GM18907 (cell line): ENCODE data around the gene CHAF1B.
"Not testable (repeated sequence)": the region's sequence is repeated elsewhere in the genome, so short reads cannot be mapped to it uniquely, and the experiment has no call there.

Experiments used
- ATAC-seq: cut with Tn5 transposase; IDR thresholded peaks from one replicate; pipeline ENCODE4 v1.9.1; 2021; ENCODE audit warnings: mild to moderate bottlenecking, moderate library complexity; ENCODE audit not compliant: unreplicated experiment

Gene CHAF1B

GRCh38 chr21:36388096-36388495, 2.9 kb downstream of the CHAF1B start:
- ATAC-seq, result no peak

- no peak for ATAC-seq
Observed at GRCh38 chr21:36388835-36389234, 3.6 kb downstream of the CHAF1B start.

DNA sequence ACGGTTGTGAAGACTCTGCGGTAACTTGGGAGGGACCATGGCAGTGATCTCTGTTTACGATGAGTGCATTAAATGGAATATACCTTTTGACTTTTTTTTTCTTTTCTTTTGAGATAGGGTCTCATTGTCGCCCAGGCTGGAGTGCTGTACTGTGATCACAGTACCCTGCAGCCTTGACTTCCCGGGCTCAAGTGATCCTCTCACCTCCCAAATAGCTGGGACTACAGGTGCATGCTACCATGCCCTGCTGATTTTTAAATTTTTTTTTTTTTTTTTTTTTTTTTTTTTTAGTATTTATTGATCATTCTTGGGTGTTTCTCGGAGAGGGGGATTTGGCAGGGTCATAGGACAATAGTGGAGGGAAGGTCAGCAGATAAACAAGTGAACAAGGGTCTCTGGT, 6.5 kb downstream of the CHAF1B start:
- ATAC-seq, result not testable (repeated sequence)

GRCh38 chr21:36395353-36396111, 10.3 kb downstream of the CHAF1B start:
- no peak for ATAC-seq

GRCh38 chr21:36396325-36396724, 11.1 kb downstream of the CHAF1B start:
- no peak for ATAC-seq

- ATAC-seq, result no peak
Observed at GRCh38 chr21:36396971-36397370, 11.8 kb downstream of the CHAF1B start.

DNA sequence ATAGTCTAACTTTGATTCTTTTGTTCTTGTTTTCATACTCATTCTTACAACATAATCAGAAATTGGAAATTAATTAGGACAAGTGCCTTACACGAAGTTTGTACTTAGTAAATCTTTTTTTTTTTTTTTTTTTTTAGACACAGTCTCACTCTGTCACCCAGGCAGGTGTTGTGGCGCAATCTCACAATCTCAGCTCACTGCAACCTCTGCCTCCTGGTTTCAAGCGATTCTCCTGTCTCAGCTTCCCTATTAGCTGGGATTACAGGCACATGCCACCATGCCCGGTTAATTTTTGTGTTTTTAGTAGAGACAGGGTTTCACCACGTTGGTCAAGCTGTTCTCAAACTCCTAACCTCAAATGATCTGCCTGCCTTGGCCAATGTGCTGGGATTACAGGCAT, 12.4 kb downstream of the CHAF1B start:
- no peak for ATAC-seq

GRCh38 chr21:36399736-36400135, 14.5 kb downstream of the CHAF1B start:
- not testable (repeated sequence) for ATAC-seq

DNA sequence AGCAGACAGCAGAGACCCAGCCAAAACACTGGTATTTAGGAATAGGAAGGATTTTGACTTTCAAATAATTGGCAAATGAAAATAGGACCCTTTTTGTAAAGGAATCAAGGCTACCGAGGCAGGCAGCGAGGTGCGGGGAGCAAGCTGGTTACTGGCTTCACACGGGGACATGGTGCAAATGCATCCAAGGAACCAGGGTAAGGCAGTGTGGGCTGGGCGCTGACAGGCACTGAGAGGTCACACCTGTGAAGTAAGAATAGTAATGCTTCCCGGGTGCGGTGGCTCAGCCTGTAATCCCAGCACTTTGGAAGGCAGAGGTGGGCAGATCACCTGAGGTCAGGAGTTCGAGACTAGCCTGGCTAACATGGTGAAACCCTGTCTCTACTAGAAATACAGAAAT, 15.5 kb downstream of the CHAF1B start:
- ATAC-seq, result no peak

DNA sequence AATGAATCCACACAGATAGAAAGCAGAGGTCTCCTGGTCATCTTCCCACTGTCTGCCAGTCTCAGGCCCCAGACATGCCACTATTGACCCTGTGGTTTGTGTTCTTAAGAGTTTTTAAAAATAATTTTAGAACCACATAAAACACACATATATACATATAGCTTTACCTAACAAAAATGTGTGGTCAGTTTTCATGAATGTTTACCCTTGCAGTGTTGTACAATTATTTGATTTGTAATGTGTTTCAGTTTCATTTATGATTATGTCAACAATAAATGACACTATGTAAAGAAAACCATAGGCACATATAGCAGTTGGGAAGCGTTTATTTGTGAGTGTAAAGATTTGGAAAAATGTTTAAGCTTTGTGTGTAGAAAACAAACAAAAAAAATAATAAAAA, 17.1 kb downstream of the CHAF1B start:
- no peak for ATAC-seq

- no peak for ATAC-seq
Observed at GRCh38 chr21:36403713-36404112, 18.5 kb downstream of the CHAF1B start.

- no peak for ATAC-seq
Observed at GRCh38 chr21:36408568-36408967, 23.4 kb downstream of the CHAF1B start.

DNA sequence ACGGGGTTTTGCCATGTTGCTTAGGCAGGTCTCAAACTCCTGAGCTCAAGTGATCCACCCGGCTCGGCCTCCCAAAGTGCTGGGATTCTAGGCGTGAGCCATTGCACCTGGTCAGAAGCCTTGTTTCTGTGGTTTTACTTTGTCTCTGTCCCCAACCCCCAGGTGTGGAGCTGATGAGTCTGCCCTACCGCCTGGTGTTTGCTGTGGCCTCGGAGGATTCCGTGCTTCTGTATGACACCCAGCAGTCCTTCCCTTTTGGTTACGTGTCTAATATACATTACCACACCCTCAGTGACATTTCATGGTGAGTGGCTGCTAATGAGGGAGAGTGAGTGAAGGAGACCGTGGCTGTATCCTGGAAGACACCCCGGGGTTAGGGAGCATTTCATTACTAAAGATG, 26.1 kb downstream of the CHAF1B start:
- no peak for ATAC-seq

DNA sequence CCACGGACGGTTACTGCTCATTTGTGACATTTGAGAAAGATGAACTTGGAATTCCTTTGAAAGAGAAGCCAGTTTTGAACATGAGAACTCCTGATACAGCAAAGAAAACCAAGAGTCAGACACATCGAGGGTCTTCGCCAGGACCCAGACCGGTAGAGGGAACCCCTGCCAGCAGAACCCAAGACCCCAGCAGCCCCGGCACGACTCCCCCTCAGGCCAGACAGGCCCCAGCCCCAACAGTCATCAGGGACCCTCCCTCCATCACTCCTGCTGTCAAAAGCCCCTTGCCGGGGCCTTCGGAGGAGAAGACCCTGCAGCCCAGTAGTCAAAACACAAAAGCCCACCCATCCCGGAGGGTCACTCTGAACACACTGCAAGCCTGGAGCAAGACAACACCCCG, 27.7 kb downstream of the CHAF1B start:
- no peak for ATAC-seq

DNA sequence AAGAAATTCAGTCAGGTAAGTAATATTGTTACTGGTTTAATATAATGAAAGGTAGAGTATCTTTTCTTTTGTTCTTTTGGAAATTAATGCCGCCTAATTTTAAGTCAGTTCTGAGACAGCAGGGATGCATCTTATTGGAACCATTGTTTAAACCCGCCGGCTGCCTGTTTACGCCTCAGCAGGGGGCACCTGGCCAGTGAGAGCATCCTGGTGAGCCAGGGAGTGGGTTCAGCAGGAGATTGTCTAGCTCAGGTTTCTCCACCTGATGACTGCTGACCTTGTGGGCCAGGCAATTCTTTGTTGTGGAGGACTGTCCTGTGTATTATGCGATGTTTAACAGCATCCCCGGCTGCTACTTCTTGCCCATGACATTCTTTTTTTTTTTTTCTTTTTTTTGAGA, 30.2 kb downstream of the CHAF1B start:
- ATAC-seq, result no peak

- ATAC-seq, result no peak
Observed at GRCh38 chr21:36419241-36419640, 34.0 kb downstream of the CHAF1B start.

- ATAC-seq, result no peak
Observed at GRCh38 chr21:36419996-36420395, 34.8 kb downstream of the CHAF1B start.

GRCh38 chr21:36420571-36421339, 35.6 kb downstream of the CHAF1B start:
- ATAC-seq, result no peak

DNA sequence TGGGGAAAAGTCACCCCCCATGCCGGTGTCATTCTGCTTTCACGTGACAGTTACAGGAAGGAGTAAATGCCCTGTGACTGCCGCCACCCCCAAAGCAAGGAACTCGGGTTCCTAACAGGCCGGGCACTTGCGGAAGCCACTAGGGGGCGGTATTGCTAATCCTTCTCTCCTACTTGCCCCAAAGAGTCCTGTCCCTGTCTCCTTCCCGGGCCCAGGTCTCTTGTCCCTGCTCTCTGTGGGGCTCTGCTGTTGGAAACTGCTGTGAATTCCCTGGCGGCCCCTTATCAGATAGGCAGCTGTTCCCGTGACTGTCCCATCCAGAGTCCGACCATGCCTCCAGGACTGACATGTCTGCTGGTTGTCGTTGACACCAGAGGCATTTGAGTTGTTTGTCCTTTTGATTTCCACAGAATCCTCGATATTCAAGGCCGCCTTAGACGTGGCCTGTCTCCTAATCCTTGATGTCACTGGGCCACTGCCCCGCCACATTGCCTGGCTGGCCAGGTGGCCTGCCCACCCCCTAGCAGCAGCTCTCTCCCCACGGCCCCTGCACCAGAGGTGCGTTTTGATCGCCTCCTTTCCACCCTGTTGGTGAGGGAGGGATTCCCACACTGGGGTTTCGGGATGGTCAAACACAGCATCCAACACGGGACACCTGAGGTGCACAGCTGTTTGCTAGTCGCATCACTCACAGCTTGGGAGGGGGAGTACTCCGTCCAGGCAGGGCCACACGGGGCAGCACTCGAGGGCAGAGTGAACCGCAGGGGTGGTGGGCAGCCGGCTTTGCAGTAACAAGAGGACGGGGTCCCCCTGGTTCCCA, 37.3 kb downstream of the CHAF1B start:
- no peak for ATAC-seq

GRCh38 chr21:36423771-36424433, 38.7 kb downstream of the CHAF1B start:
- ATAC-seq, result no peak

- ATAC-seq, result no peak
Observed at GRCh38 chr21:36424592-36424991, 39.4 kb downstream of the CHAF1B start.
